HuH-7 (cell line): ENCODE data around the gene ZCCHC9.
"Not testable (repeated sequence)": the region's sequence is repeated elsewhere in the genome, so short reads cannot be mapped to it uniquely, and the experiment has no call there.

ENCODE experiments used
- DNase-seq: peaks from one replicate; pipeline ENCODE4 v3.0.0; 2011; ENCODE audit warnings: low spot score

The ZCCHC9 gene

GRCh38 chr5:81305785-81306184 is 4.4 kb downstream of the ZCCHC9 start:
- no peak for DNase-seq

GRCh38 chr5:81308836-81309235 is 7.4 kb downstream of the ZCCHC9 start:
- DNase-seq, result no peak

- no peak for DNase-seq
Measured at GRCh38 chr5:81310402-81311063, 9.1 kb downstream of the ZCCHC9 start.

- no peak for DNase-seq
Measured at GRCh38 chr5:81313278-81313677, 11.9 kb downstream of the ZCCHC9 start.

GRCh38 chr5:81313686-81314085 is 12.3 kb downstream of the ZCCHC9 start:
- no peak for DNase-seq

- DNase-seq, result no peak
Measured at GRCh38 chr5:81314581-81314980, 13.2 kb downstream of the ZCCHC9 start.

GRCh38 chr5:81315336-81315735 is 13.9 kb downstream of the ZCCHC9 start:
- DNase-seq, result no peak

GRCh38 chr5:81315830-81316229 is 14.4 kb downstream of the ZCCHC9 start:
- no peak for DNase-seq

- no peak for DNase-seq
Measured at GRCh38 chr5:81316571-81316970, 15.2 kb downstream of the ZCCHC9 start.

GRCh38 chr5:81317536-81317935 is 16.1 kb downstream of the ZCCHC9 start:
- DNase-seq, result no peak

GRCh38 chr5:81326554-81326953 is 25.2 kb downstream of the ZCCHC9 start:
- DNase-seq, result no peak

- no peak for DNase-seq
Measured at GRCh38 chr5:81334304-81335061, 33.1 kb downstream of the ZCCHC9 start.

- DNase-seq, result no peak
Measured at GRCh38 chr5:81335946-81336345, 34.6 kb downstream of the ZCCHC9 start.

GRCh38 chr5:81336556-81336955 is 35.2 kb downstream of the ZCCHC9 start:
- no peak for DNase-seq

GRCh38 chr5:81337803-81338202 is 36.4 kb downstream of the ZCCHC9 start:
- no peak for DNase-seq

GRCh38 chr5:81338213-81338612 is 36.8 kb downstream of the ZCCHC9 start:
- DNase-seq, result not testable (repeated sequence)

GRCh38 chr5:81344736-81345135 is 43.3 kb downstream of the ZCCHC9 start:
- DNase-seq, result no peak

GRCh38 chr5:81345411-81346003 is 44.1 kb downstream of the ZCCHC9 start:
- DNase-seq, result no peak

- DNase-seq, result no peak
Measured at GRCh38 chr5:81349161-81349560, 47.8 kb downstream of the ZCCHC9 start.

- no peak for DNase-seq
Measured at GRCh38 chr5:81350507-81350906, 49.1 kb downstream of the ZCCHC9 start.

GRCh38 chr5:81353189-81353588 is 51.8 kb downstream of the ZCCHC9 start:
- DNase-seq, result no peak

GRCh38 chr5:81354093-81354492 is 52.7 kb downstream of the ZCCHC9 start:
- DNase-seq, result no peak
